Measurements from ENCODE around the gene BORCS8. TPM values are rescaled to one million over a fixed set of nuclear protein-coding genes. Genes with fewer than 3 reads are reported as not detected.
A peak's percentile ranks its signal among the peaks of the same experiment; 100 is the strongest.

The BORCS8 gene
- total and polyA plus RNA-seq, 2 of the 4 experiments (the other 2 are of a cell fraction) = 16.7 to 33.9 TPM

GRCh38 chr19:19191768-19192077 lies 229 bp downstream of the BORCS8 start:
- dilution Hi-C loops (cut with HindIII; ENCODE audit: low sequenced_read_pairs, unreplicated experiment) = no loop called here
- 0% methylated on average over 12 of the region's 17 CpGs; no CpG with 5 or more reads in 1 of the 2 experiments for WGBS, 2 experiments (ENCODE audit: extremely low coverage in 2 of 2, insufficient read length in 1 of 2)

More at GRCh38 chr19:19191768-19192077, 229 bp downstream of the BORCS8 start:
- peak overlapping the region; percentile 69 for H3K4ac ChIP-seq (ENCODE audit: low read depth, low read length)
- peak overlapping the region; percentile 89 for H3K4me2 ChIP-seq (ENCODE audit: low read depth, low read length)
- peak overlapping the region; percentile 64; the same call in 1 of the 2 replicates for H3K23ac ChIP-seq (ENCODE audit: low read depth, low read length)
- H4K5ac ChIP-seq (ENCODE audit: low read depth, low read length) = peak overlapping the region; percentile 55
- peak overlapping the region; percentile 98 for H2AFZ ChIP-seq (replicated peaks; ENCODE audit: low read length, poor library complexity)
- peak overlapping the region; percentile 62; the same call in 1 of the 2 replicates for H4K91ac ChIP-seq (ENCODE audit: insufficient read depth, low read depth, low read length)
- H3K27me3 ChIP-seq (ENCODE audit: control insufficient read depth, insufficient read depth, low read length) = no peaks in the 10 kb centered on the region
- DNase-seq = no peak
- H3K9me1 ChIP-seq (ENCODE audit: insufficient read depth, low read length) = no peaks in the 10 kb centered on the region; the same call in 1 of the 2 replicates
- peak overlapping the region; percentile 97 for H3K9ac ChIP-seq (ENCODE audit: low read depth, low read length)
- H4K20me1 ChIP-seq (ENCODE audit: insufficient read depth, low read length) = peaks cover 9% of the 10 kb centered on the region
- peaks cover 42 to 62% of the 10 kb centered on the region in 2 experiments for H3K79me1 ChIP-seq (ENCODE audit: low read depth in 1 of 2, low read length in 2 of 2)
- H2BK15ac ChIP-seq (ENCODE audit: low read depth, low read length) = no peak overlapping the region
- peak overlapping the region; percentile 80 for H3K14ac ChIP-seq (replicated peaks; ENCODE audit: low read depth, low read length)
- ChIA-PET POLR2A (ENCODE audit: unreplicated experiment) (interaction anchor here (0.8 kb wide), 1 partner anchor 12 kb away, joined by 26 read pairs; the partner anchor contains the start of gene NR2C2AP), CTCF (no interaction called here)
- peak overlapping the region; percentile 96 for H3K4me3 ChIP-seq (ENCODE audit: insufficient read depth, low read depth, low read length)
- intact Hi-C loops (cut with micrococcal nuclease) (loop anchor here (2.0 kb wide), 1 partner anchor 129 kb away; the partner anchor contains the start of genes MAU2 and SUGP1), in situ Hi-C loops (cut with MboI; ENCODE audit: low sequenced_read_pairs) (no loop called here)
- peak overlapping the region; percentile 74 to 84; a peak in 3 of 4 replicates for H4K8ac ChIP-seq (ENCODE audit: low read depth in 2 of 2, low read length in 2 of 2)
- peak overlapping the region; percentile 88 for H2AK9ac ChIP-seq (replicated peaks; ENCODE audit: low read depth, low read length, poor library complexity)
- ATAC-seq (ENCODE audit: low read depth) = no peak
- H3K56ac ChIP-seq (ENCODE audit: extremely low read depth, insufficient read depth, low read length) = peak overlapping the region; percentile 70
- peak overlapping the region; percentile 38 for H2BK5ac ChIP-seq (ENCODE audit: low read depth, low read length, poor library complexity, severe bottlenecking)
- peaks cover 10% of the 10 kb centered on the region for H3K36me3 ChIP-seq (ENCODE audit: control insufficient read depth, insufficient read depth, low read length)
- peak overlapping the region; percentile 69 for H2AK5ac ChIP-seq (ENCODE audit: low read depth, low read length)
- H3K27ac ChIP-seq (ENCODE audit: insufficient read depth, low read length) = peak overlapping the region; percentile 85
- TF ChIP-seq, protein P1, sequence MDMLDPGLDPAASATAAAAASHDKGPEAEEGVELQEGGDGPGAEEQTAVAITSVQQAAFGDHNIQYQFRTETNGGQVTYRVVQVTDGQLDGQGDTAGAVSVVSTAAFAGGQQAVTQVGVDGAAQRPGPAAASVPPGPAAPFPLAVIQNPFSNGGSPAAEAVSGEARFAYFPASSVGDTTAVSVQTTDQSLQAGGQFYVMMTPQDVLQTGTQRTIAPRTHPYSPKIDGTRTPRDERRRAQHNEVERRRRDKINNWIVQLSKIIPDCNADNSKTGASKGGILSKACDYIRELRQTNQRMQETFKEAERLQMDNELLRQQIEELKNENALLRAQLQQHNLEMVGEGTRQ (IDR thresholded peaks at IDR 0.05; ENCODE audit: low read depth, low read length) = no peak
- TF ChIP-seq SMC3 (IDR thresholded peaks at IDR 0.05; ENCODE audit: low read depth, low read length) = no peak
- TF ChIP-seq MAZ (IDR thresholded peaks at IDR 0.05; ENCODE audit: borderline replicate concordance, low read depth, low read length) = no peak
- no peaks in the 10 kb centered on the region for H3K9me3 ChIP-seq (ENCODE audit: control insufficient read depth, insufficient read depth, low read length)
- no peak overlapping the region for H2BK20ac ChIP-seq (ENCODE audit: low read depth, low read length)
- H2BK120ac ChIP-seq (ENCODE audit: low read depth, low read length) = no peak overlapping the region
- no TSS peak for BruUV-seq (replicated peaks)
- H3K4me1 ChIP-seq (ENCODE audit: control insufficient read depth, insufficient read depth, low read length) = peaks cover 6% of the 10 kb centered on the region; the same call in 1 of the 2 replicates
- H3K18ac ChIP-seq (ENCODE audit: low read depth, low read length) = no peak overlapping the region

Measured in IMR-90 (cell line).